MM.1S (cell line): ENCODE data around the gene AMOTL1.

Experiments used
- EZH2 ChIP-seq: fragments of 300-600 bp; sonication (generic); optimal IDR thresholded peaks from 2 replicates; pipeline ENCODE3; 2017; ENCODE audit warnings: low read depth, mild to moderate bottlenecking, antibody characterized with exemption, low read length, mixed read lengths
- TF ChIP-seq, protein P1 (sequence below): fragments of 300-600 bp; sonication (generic); IDR thresholded peaks from 2 replicates; pipeline ENCODE4 v1.5.1; 2016; ENCODE audit warnings: antibody characterized with exemption, low read length, mixed read lengths

DNA sequence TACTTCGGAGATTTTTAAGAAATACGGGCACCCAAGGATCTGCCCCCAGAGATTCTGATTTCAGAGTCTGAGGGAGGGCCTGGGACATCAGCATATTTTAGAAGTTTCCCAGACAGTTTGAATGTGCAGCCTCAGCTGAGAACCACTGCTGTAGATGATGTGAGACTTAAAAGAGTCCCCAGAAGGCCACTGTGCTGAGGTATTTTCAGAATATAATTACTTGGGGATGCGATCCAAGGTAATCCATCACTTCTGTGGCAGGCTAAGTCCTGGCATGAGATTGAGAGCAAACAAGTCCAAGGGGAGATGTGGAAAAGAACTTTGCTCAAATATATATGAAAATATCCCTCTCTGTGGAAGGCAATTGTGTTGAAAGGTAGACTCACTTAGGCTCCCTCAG is 48.3 kb upstream of the AMOTL1 start:
- TF ChIP-seq, protein P1, sequence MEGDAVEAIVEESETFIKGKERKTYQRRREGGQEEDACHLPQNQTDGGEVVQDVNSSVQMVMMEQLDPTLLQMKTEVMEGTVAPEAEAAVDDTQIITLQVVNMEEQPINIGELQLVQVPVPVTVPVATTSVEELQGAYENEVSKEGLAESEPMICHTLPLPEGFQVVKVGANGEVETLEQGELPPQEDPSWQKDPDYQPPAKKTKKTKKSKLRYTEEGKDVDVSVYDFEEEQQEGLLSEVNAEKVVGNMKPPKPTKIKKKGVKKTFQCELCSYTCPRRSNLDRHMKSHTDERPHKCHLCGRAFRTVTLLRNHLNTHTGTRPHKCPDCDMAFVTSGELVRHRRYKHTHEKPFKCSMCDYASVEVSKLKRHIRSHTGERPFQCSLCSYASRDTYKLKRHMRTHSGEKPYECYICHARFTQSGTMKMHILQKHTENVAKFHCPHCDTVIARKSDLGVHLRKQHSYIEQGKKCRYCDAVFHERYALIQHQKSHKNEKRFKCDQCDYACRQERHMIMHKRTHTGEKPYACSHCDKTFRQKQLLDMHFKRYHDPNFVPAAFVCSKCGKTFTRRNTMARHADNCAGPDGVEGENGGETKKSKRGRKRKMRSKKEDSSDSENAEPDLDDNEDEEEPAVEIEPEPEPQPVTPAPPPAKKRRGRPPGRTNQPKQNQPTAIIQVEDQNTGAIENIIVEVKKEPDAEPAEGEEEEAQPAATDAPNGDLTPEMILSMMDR = no peak
- no peak for TF ChIP-seq EZH2
